Right lobe of liver (tissue), 6 donors: ENCODE measurements around the gene TEF. TPM values are rescaled to one million over a fixed set of nuclear protein-coding genes. Genes with fewer than 3 reads are reported as not detected.

ENCODE experiments used
- ATAC-seq, 4 donors: fragments of 200-7000 bp; cut with Tn5 transposase; one replicate each; pipeline ENCODE4 v1.9.1; 2020; ENCODE audit warnings: mild to moderate bottlenecking in 4 of 4, moderate library complexity in 4 of 4
- DNase-seq, 3 donors: peaks; one replicate each; pipeline ENCODE4 v3.0.0-alpha.2; 2020
- H3K27ac ChIP-seq, 3 donors: fragments of 200-600 bp; one replicate each; pipeline ENCODE4 v1.8.0; 2022
- H3K27me3 ChIP-seq, 2 donors: fragments of 200-600 bp; one replicate each; pipeline ENCODE4 v1.8.0; 2022
- H3K36me3 ChIP-seq, 4 donors: fragments of 200-600 bp; sonication (generic) in 1 of 4; one replicate each; pipeline versions ENCODE4 v1.5.1 to v1.8.0; 2017 to 2022; ENCODE audit warnings: control low read depth in 1 of 4
- H3K4me1 ChIP-seq, 4 donors: fragments of 200-600 bp; sonication (generic) in 1 of 4; one replicate each; pipeline versions ENCODE4 v1.5.1 to v1.8.0; 2017 to 2022; ENCODE audit warnings: control low read depth in 1 of 4
- H3K4me3 ChIP-seq, 3 donors: fragments of 200-600 bp; one replicate each; pipeline ENCODE4 v1.8.0; 2022
- H3K9me3 ChIP-seq, 4 donors: fragments of 200-600 bp; sonication (generic) in 1 of 4; one replicate each; pipeline versions ENCODE4 v1.5.1 to v1.8.0; 2017 to 2022; ENCODE audit warnings: control low read depth in 1 of 4
- CTCF ChIP-seq, 4 donors: fragments of 200-600 bp in 3 of 4; fragments of 450-650 bp in 1 of 4; IDR thresholded peaks; one replicate each; pipeline versions ENCODE4 v1.5.1 to v1.8.0; 2016 to 2022; ENCODE audit warnings: antibody characterized with exemption in 4 of 4, mild to moderate bottlenecking in 2 of 4
- POLR2A ChIP-seq: fragments of 450-650 bp; IDR thresholded peaks from one replicate; pipeline ENCODE4 v1.6.1; 2017; ENCODE audit warnings: antibody characterized with exemption, mild to moderate bottlenecking
- whole genome bisulfite sequencing: methylation state at CpG from one replicate; pipeline ENCODE4 v1.1.6; 2018; ENCODE audit warnings: low coverage, low lambda C conversion rate; ENCODE audit not compliant: insufficient coverage; ENCODE audit errors: missing lambda C conversion rate; 5-methylcytosine and 5-hydroxymethylcytosine counted together
- intact Hi-C, 2 donors: fragments of 100-400 bp; cut with DNase I; formaldehyde crosslinking; loops; one replicate each; pipeline versions ENCODE4 v1.11.2 to v1.14.1; 2022
- total RNA-seq, 6 experiments: library from RNA; depleted of rRNA in 2 of 6; stranded (reverse); fragments of >200 nt in 2 of 6; fragmentation: NEBNext Ultra II Directional in 3 of 6; extraction: Animal tissue kit (Norgen Biotek cat#: 25700) in 3 of 6; gene quantifications; one replicate each; pipeline versions ENCODE4 v1.1.0 to v1.2.4, GENCODE V29; 2016 to 2023
- donor health status: DM: no; HTN: yes; CAD: no.
- donor health status: DM: no; HTN: no; CAD: no.
- donor health status: DM: no; HTN: no; CAD: no.
- donor health status: DM: no; HTN: yes; CAD: no.
- donor health status: DM: no; HTN: yes; CAD: no.

The TEF gene
- total RNA-seq, 6 experiments from 2014 or later = 6.1 to 28.9 (median 15.5) TPM

- Histone ChIP-seq H3K4me1 (peaks cover 0 to 23% (median 2%) of the 10 kb centered on the region in 4 donors), H3K9me3 (no peaks in the 10 kb centered on the region), H3K36me3 (peaks cover 0 to 7% (median 2%) of the 10 kb centered on the region in 4 donors), H3K27ac (peak overlapping the region in 2 of 3 donors; percentile 87 to 91), H3K4me3 (peak overlapping the region; percentile 63 to 94 (median 94)), H3K27me3 (no peaks in the 10 kb centered on the region)
- TF ChIP-seq POLR2A = no peak
- no peak for TF ChIP-seq CTCF (IDR thresholded peaks at IDR 0.05)
- WGBS = 2% methylated on average over 9 of the region's 19 CpGs
- intact Hi-C loops = no loop called here
- no peak for ATAC-seq
- no peak for DNase-seq
Observed at GRCh38 chr22:41382610-41383009, 868 bp downstream of the TEF start.

- H3K27me3 ChIP-seq = no peaks in the 10 kb centered on the region
- peak overlapping the region; percentile 63 to 94 (median 94) for H3K4me3 ChIP-seq
- no peaks in the 10 kb centered on the region for H3K9me3 ChIP-seq
- WGBS = 85% methylated on average over 4 of the region's 5 CpGs
- no peak for DNase-seq
- H3K4me1 ChIP-seq = peaks cover 0 to 23% (median 2%) of the 10 kb centered on the region in 4 donors
- peaks cover 0 to 12% (median 4%) of the 10 kb centered on the region in 4 donors for H3K36me3 ChIP-seq
- no peak for ATAC-seq
- TF ChIP-seq CTCF (IDR thresholded peaks at IDR 0.05) = no peak
- no peak for TF ChIP-seq POLR2A
- H3K27ac ChIP-seq = peak overlapping the region in 2 of 3 donors; percentile 87 to 91
- intact Hi-C loops = no loop called here
Observed at GRCh38 chr22:41383085-41383484, 1.3 kb downstream of the TEF start.

GRCh38 chr22:41384128-41384527 lies 2.4 kb downstream of the TEF start:
- Histone ChIP-seq H3K4me1 (peaks cover 0 to 23% (median 2%) of the 10 kb centered on the region in 4 donors), H3K27ac (no peak overlapping the region), H3K9me3 (no peaks in the 10 kb centered on the region), H3K27me3 (no peaks in the 10 kb centered on the region), H3K36me3 (peaks cover 0 to 22% (median 11%) of the 10 kb centered on the region in 4 donors), H3K4me3 (no peak overlapping the region)
- ATAC-seq (no peak), DNase-seq (no peak)
- TF ChIP-seq POLR2A (no peak), CTCF (IDR thresholded peaks at IDR 0.05) (no peak)
- intact Hi-C loops = no loop called here

DNA sequence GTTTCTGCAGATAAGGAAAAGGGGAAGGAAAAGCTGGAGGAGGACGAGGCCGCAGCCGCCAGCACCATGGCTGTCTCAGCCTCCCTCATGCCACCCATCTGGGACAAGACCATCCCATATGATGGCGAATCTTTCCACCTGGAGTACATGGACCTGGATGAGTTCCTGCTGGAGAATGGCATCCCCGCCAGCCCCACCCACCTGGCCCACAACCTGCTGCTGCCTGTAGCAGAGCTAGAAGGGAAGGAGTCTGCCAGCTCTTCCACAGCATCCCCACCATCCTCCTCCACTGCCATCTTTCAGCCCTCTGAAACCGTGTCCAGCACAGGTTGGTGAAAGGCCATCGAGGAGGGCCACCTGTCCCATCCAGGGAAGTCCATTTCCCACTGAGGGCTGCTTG lies 5.6 kb downstream of the TEF start:
- H3K27ac ChIP-seq = no peak overlapping the region
- H3K27me3 ChIP-seq = no peaks in the 10 kb centered on the region
- ATAC-seq (no peak), DNase-seq (no peak)
- TF ChIP-seq CTCF (IDR thresholded peaks at IDR 0.05) (no peak), POLR2A (no peak)
- peaks cover 0 to 42% (median 15%) of the 10 kb centered on the region in 4 donors for H3K36me3 ChIP-seq
- H3K4me3 ChIP-seq = no peak overlapping the region
- H3K9me3 ChIP-seq = no peaks in the 10 kb centered on the region
- WGBS = no CpG with 5 or more reads among the region's 7 CpGs
- intact Hi-C loops = no loop called here
- H3K4me1 ChIP-seq = peaks cover 0 to 13% (median 0%) of the 10 kb centered on the region in 4 donors

DNA sequence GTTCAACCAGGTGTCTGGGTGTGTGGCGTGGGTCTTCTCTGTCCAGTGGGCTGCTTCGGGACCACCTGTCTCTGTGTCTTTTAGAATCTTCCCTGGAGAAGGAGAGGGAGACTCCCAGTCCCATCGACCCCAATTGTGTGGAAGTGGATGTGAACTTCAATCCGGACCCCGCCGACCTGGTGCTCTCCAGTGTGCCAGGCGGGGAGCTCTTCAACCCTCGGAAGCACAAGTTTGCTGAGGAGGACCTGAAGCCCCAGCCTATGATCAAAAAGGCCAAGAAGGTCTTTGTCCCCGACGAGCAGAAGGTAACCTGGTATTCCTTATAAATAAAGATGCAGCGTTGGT lies 12.2 kb downstream of the TEF start:
- TF ChIP-seq CTCF (IDR thresholded peaks at IDR 0.05) = no peak
- no peak for TF ChIP-seq POLR2A
- 86% methylated on average over 1 of the region's 11 CpGs for WGBS
- peaks cover 0 to 42% (median 17%) of the 10 kb centered on the region in 4 donors for H3K36me3 ChIP-seq
- H3K27ac ChIP-seq = peak overlapping the region in 2 of 3 donors; percentile 65 to 92
- H3K27me3 ChIP-seq = no peaks in the 10 kb centered on the region
- H3K9me3 ChIP-seq = no peaks in the 10 kb centered on the region
- ATAC-seq (no peak), DNase-seq (no peak)
- peaks cover 0 to 60% (median 20%) of the 10 kb centered on the region in 4 donors for H3K4me1 ChIP-seq
- no peak overlapping the region for H3K4me3 ChIP-seq
- intact Hi-C loops = no loop called here
